Heart left ventricle (tissue), 16 donors: Measurements from ENCODE around the gene AJM1. TPM values are rescaled to one million over a fixed set of nuclear protein-coding genes. Genes with fewer than 3 reads are reported as not detected.
"Not testable (repeated sequence)": the region's sequence is repeated elsewhere in the genome, so short reads cannot be mapped to it uniquely, and the experiment has no call there.

Source experiments
- ATAC-seq, 4 donors: fragments of 200-7000 bp; cut with Tn5 transposase; one replicate each; pipeline ENCODE4 v1.9.1; 2020 to 2022; ENCODE audit warnings: moderate library complexity in 4 of 4, mild to moderate bottlenecking in 3 of 4, moderate number of reproducible peaks in 1 of 4
- DNase-seq, 5 donors: peaks; one replicate each; pipeline ENCODE4 v3.0.0-alpha.2; 2020
- H3K27ac ChIP-seq, 12 donors: fragments of 200-600 bp; sonication (generic) in 4 of 12; one replicate each; pipeline versions ENCODE4 v1.5.0 to v1.8.0; 2016 to 2022; ENCODE audit warnings: mild to moderate bottlenecking in 2 of 12
- H3K27me3 ChIP-seq, 9 donors: fragments of 200-600 bp; sonication (generic) in 2 of 9; one replicate each; pipeline versions ENCODE4 v1.5.1 to v1.8.0; 2016 to 2022; ENCODE audit warnings: mild to moderate bottlenecking in 3 of 9
- H3K36me3 ChIP-seq, 9 donors: fragments of 200-600 bp; sonication (generic) in 2 of 9; one replicate each; pipeline versions ENCODE4 v1.5.0 to v1.8.0; 2018 to 2022; ENCODE audit warnings: mild to moderate bottlenecking in 2 of 9
- H3K4me1 ChIP-seq, 12 donors: fragments of 200-600 bp; sonication (generic) in 4 of 12; one replicate each; pipeline versions ENCODE4 v1.5.0 to v1.8.0; 2016 to 2022; ENCODE audit warnings: mild to moderate bottlenecking in 3 of 12
- H3K4me3 ChIP-seq, 12 donors: fragments of 200-600 bp; sonication (generic) in 4 of 12; one replicate each; pipeline versions ENCODE4 v1.5.0 to v1.8.0; 2017 to 2022; ENCODE audit warnings: mild to moderate bottlenecking in 9 of 12, moderate library complexity in 4 of 12
- H3K9me3 ChIP-seq, 12 donors: fragments of 200-600 bp; sonication (generic) in 4 of 12; one replicate each; pipeline versions ENCODE4 v1.5.0 to v1.8.0; 2016 to 2022; ENCODE audit warnings: mild to moderate bottlenecking in 1 of 12
- POLR2A ChIP-seq, 2 donors: fragments of 450-650 bp; IDR thresholded peaks; one replicate each; pipeline ENCODE4 v1.6.1; 2017; ENCODE audit warnings: antibody characterized with exemption in 2 of 2, mild to moderate bottlenecking in 2 of 2, moderate library complexity in 2 of 2
- WGBS, 4 donors: extraction: QIAGEN DNeasy Blood & Tissue Kit in 2 of 4; methylation state at CpG; one replicate each; pipeline versions ENCODE4 v1.1.5 to v1.1.7; 2013 to 2018; 5-methylcytosine and 5-hydroxymethylcytosine counted together
- intact Hi-C, 10 donors: fragments of 100-400 bp; cut with DNase I; formaldehyde crosslinking; loops; one replicate each; pipeline versions ENCODE4 v1.11.1 to v1.14.2; 2022
- polyA plus RNA-seq, 2 donors: library from polyadenylated mRNA; stranded (reverse); fragments of 200-250 nt; gene quantifications; one replicate each; pipeline ENCODE4 v1.2.3, GENCODE V29; 2013
- total RNA-seq, 9 donors: library from RNA; depleted of rRNA in 2 of 9; stranded (reverse); fragments of >200 nt in 2 of 9; fragmentation: NEBNext Ultra II Directional in 3 of 9; extraction: Animal tissue kit (Norgen Biotek cat#: 25700) in 3 of 9; gene quantifications; one replicate each; pipeline versions ENCODE4 v1.1.0 to v1.2.4, GENCODE V29; 2016 to 2023
- TF ChIP-seq, protein P1 (sequence below), 12 donors: fragments of 200-600 bp; sonication (generic) in 4 of 12; IDR thresholded peaks; one replicate each; pipeline versions ENCODE4 v1.5.0 to v1.8.0; 2018 to 2022; ENCODE audit warnings: antibody characterized with exemption in 12 of 12, mild to moderate bottlenecking in 5 of 12
- donor health status: ischemic (EF 13 %, LVEDD 7.1; RV severe dilation, severe dysfunction).
- donor health status: healthy with polysubstance abuse.
- donor health status: DM: no; HTN: yes; CAD: no.
- donor health status: DM: no; HTN: no; CAD: no.
- donor health status: ischemic (EF 25% LVEDD 6.9; RV normal size, moderate dysfunction).
- donor health status: ischemic (EF 25% LVEDD 5.7; RV mildly dilated, moderate dysfunction).
- donor health status: healthy.
- donor health status: DM: yes; HTN: yes; CAD: no.
- donor health status: ischemic (EF 35%, LVEDD 5.7; RV mildly dilated, moderate dysfunction).
- donor health status: nonischemic (EF 11% LVEDD 7.7; RV severe dilation, severe dysfunction).
- donor health status: DM: yes; HTN: yes; CAD: no.
- donor health status: PGD.
- donor health status: ischemic (EF 29% LVEDD 5.4; RV normal size, mild dysfunction).
- donor health status: nonischemic (EF 23%, LVEDD 6.1; RV moderate dilation, normal function).

Gene AJM1
- total and polyA plus RNA-seq, 11 donors = 2.6 to 7.0 (median 5.5) TPM

GRCh38 chr9:136837146-136837855 lies 5.0 kb upstream of the AJM1 start:
- no peaks in the 10 kb centered on the region for H3K9me3 ChIP-seq
- H3K27ac ChIP-seq = no peak overlapping the region
- H3K4me3 ChIP-seq = no peak overlapping the region
- ATAC-seq (no peak), DNase-seq (no peak)
- no peaks in the 10 kb centered on the region for H3K27me3 ChIP-seq
- peaks cover 0 to 66% (median 29%) of the 10 kb centered on the region in 9 donors for H3K36me3 ChIP-seq
- H3K4me1 ChIP-seq = peaks cover 0 to 19% (median 9%) of the 10 kb centered on the region in 12 donors
- 85 to 93% (median 91%) methylated on average over 8 to 27 of the region's 27 CpGs for WGBS, 4 donors
- intact Hi-C loops = loop anchor here in 1 of 10 donors (5.0 kb wide), 1 partner anchor 35 kb away; no protein-coding TSS in a partner anchor
- TF ChIP-seq, protein P1, sequence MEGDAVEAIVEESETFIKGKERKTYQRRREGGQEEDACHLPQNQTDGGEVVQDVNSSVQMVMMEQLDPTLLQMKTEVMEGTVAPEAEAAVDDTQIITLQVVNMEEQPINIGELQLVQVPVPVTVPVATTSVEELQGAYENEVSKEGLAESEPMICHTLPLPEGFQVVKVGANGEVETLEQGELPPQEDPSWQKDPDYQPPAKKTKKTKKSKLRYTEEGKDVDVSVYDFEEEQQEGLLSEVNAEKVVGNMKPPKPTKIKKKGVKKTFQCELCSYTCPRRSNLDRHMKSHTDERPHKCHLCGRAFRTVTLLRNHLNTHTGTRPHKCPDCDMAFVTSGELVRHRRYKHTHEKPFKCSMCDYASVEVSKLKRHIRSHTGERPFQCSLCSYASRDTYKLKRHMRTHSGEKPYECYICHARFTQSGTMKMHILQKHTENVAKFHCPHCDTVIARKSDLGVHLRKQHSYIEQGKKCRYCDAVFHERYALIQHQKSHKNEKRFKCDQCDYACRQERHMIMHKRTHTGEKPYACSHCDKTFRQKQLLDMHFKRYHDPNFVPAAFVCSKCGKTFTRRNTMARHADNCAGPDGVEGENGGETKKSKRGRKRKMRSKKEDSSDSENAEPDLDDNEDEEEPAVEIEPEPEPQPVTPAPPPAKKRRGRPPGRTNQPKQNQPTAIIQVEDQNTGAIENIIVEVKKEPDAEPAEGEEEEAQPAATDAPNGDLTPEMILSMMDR (IDR thresholded peaks at IDR 0.05) = no peak
- TF ChIP-seq POLR2A (IDR thresholded peaks at IDR 0.05) = no peak

DNA sequence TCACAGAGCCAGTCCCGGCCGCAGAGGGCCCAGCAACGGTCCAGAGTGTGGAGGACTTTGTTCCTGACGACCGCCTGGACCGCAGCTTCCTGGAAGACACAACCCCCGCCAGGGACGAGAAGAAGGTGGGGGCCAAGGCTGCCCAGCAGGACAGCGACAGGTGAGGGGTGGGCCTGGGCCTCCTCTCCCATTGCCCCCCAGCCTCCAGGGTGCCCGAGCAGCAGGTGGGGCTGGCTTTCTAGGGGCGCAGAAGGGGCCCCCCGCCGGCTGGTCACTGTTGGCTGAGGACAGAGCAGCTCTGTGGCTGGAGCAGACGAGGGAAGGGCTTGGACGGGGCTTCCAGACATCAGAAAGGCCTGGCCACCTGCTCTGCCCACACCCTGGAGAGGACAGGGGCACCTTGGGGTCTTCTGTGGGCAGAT lies 4.4 kb upstream of the AJM1 start:
- 91 to 93% (median 92%) methylated on average over 12 to 15 of the region's 15 CpGs for WGBS, 4 donors
- Histone ChIP-seq H3K4me1 (peaks cover 0 to 25% (median 13%) of the 10 kb centered on the region in 12 donors), H3K36me3 (peaks cover 0 to 61% (median 23%) of the 10 kb centered on the region in 9 donors)
- not testable (repeated sequence) for ATAC-seq, DNase-seq, H3K9me3 ChIP-seq, H3K4me3 ChIP-seq, H3K27ac ChIP-seq, H3K27me3 ChIP-seq
- intact Hi-C loops = loop anchor here in 1 of 10 donors (5.0 kb wide), 1 partner anchor 36 kb away; no protein-coding TSS in a partner anchor

- TF ChIP-seq, protein P1 (IDR thresholded peaks at IDR 0.05) = no peak
- TF ChIP-seq POLR2A (IDR thresholded peaks at IDR 0.05) = no peak
- Histone ChIP-seq H3K27ac (no peak overlapping the region), H3K4me1 (peaks cover 5 to 32% (median 20%) of the 10 kb centered on the region in 12 donors), H3K36me3 (peaks cover 0 to 56% (median 22%) of the 10 kb centered on the region in 9 donors), H3K9me3 (no peaks in the 10 kb centered on the region), H3K4me3 (no peak overlapping the region), H3K27me3 (peaks cover 0 to 10% (median 0%) of the 10 kb centered on the region in 9 donors)
- no peak for ATAC-seq
- intact Hi-C loops = loop anchor here in 1 of 10 donors (5.0 kb wide), 1 partner anchor 36 kb away; no protein-coding TSS in a partner anchor
- no peak for DNase-seq
- 81 to 89% (median 87%) methylated on average over 15 to 29 of the region's 29 CpGs for WGBS, 4 donors
Measured at GRCh38 chr9:136838314-136839228, 3.7 kb upstream of the AJM1 start.

- no peak for TF ChIP-seq POLR2A (IDR thresholded peaks at IDR 0.05)
- TF ChIP-seq, protein P1 (IDR thresholded peaks at IDR 0.05) = no peak
- WGBS, 4 donors = 87 to 89% (median 88%) methylated on average over 18 to 36 of the region's 36 CpGs
- ATAC-seq (no peak), DNase-seq (no peak)
- Histone ChIP-seq H3K9me3 (no peaks in the 10 kb centered on the region), H3K36me3 (peaks cover 0 to 55% (median 16%) of the 10 kb centered on the region in 9 donors), H3K27ac (no peak overlapping the region), H3K4me3 (no peak overlapping the region), H3K4me1 (peaks cover 10 to 41% (median 27%) of the 10 kb centered on the region in 12 donors), H3K27me3 (peaks cover 0 to 19% (median 5%) of the 10 kb centered on the region in 9 donors)
- intact Hi-C loops = loop anchor here in 5 of 10 donors (5.0 to 10.0 kb wide), 4 partner anchors 37 to 195 kb away; partner anchors contain the start of genes CCDC183 (in 2 of the 5), FUT7 (in 2 of the 5), TMEM141 (in 2 of the 5) and FBXW5 (in 1 of the 5)
Measured at GRCh38 chr9:136839229-136840139, 2.8 kb upstream of the AJM1 start.
